Activated CD8-positive, alpha-beta memory T cell treated with anti-CD3 and anti-CD28 coated beads for 1 hour (primary cell): ENCODE data around the gene IL12RB2.
A peak's percentile ranks its signal among the peaks of the same experiment; 100 is the strongest.

ENCODE experiments used
- DNase-seq, 2 donors: peaks; one replicate each; pipeline ENCODE4 v3.0.0-alpha.2; 2020; ENCODE audit warnings: low read depth in 1 of 2; ENCODE audit errors: extremely low read depth in 1 of 2

Gene IL12RB2

GRCh38 chr1:67307251-67308060, at the start of gene IL12RB2:
TSS of gene IL12RB2 (plus strand) at chr1:67307873. CDS start at chr1:67320369, 12,496 bp downstream.
- peak in 1 of 2 donors; percentile 3 for DNase-seq

GRCh38 chr1:67261680-67262079, 46.0 kb upstream of the IL12RB2 start:
- peak; percentile 4 to 6 for DNase-seq

- DNase-seq, result no peak
These were observed 44.9 kb upstream of the IL12RB2 start for GRCh38 chr1:67262735-67263134.

GRCh38 chr1:67264152-67264551, 43.5 kb upstream of the IL12RB2 start:
- no peak for DNase-seq

- DNase-seq, result no peak
These were observed 42.8 kb upstream of the IL12RB2 start for GRCh38 chr1:67264899-67265298.

GRCh38 chr1:67269061-67269460, 38.6 kb upstream of the IL12RB2 start:
- DNase-seq, result no peak

GRCh38 chr1:67270541-67270940, 37.1 kb upstream of the IL12RB2 start:
- no peak for DNase-seq

GRCh38 chr1:67273591-67273990, 34.1 kb upstream of the IL12RB2 start:
- DNase-seq, result no peak

- DNase-seq, result no peak
These were observed 32.9 kb upstream of the IL12RB2 start for GRCh38 chr1:67274623-67275325.

- DNase-seq, result no peak
These were observed 27.0 kb upstream of the IL12RB2 start for GRCh38 chr1:67280696-67281095.

GRCh38 chr1:67281244-67281643, 26.4 kb upstream of the IL12RB2 start:
- DNase-seq, result no peak

GRCh38 chr1:67285780-67286488, 21.7 kb upstream of the IL12RB2 start:
- no peak for DNase-seq

GRCh38 chr1:67290236-67290635, 17.4 kb upstream of the IL12RB2 start:
- no peak for DNase-seq

- no peak for DNase-seq
These were observed 12.6 kb upstream of the IL12RB2 start for GRCh38 chr1:67294836-67295617.

GRCh38 chr1:67298762-67299161, 8.9 kb upstream of the IL12RB2 start:
- DNase-seq, result no peak

GRCh38 chr1:67299296-67299695, 8.4 kb upstream of the IL12RB2 start:
- no peak for DNase-seq

- DNase-seq, result no peak
These were observed 7.1 kb upstream of the IL12RB2 start for GRCh38 chr1:67300561-67300960.

GRCh38 chr1:67304023-67304422, 3.6 kb upstream of the IL12RB2 start:
- no peak for DNase-seq

GRCh38 chr1:67306547-67306946, 1.1 kb upstream of the IL12RB2 start:
- DNase-seq, result no peak

- DNase-seq, result no peak
These were observed 463 bp downstream of the IL12RB2 start for GRCh38 chr1:67308136-67308535.

- no peak for DNase-seq
These were observed 4.9 kb downstream of the IL12RB2 start for GRCh38 chr1:67312615-67313014.
